PC-3 (cell line): ENCODE data around the gene TMEM235. TPM values are rescaled to one million over a fixed set of nuclear protein-coding genes. Genes with fewer than 3 reads are reported as not detected.

ENCODE experiments used
- ATAC-seq: fragments of 200-7000 bp; cut with Tn5 transposase; 2 replicates; pipeline ENCODE4 v1.9.1; 2020; ENCODE audit warnings: mild to moderate bottlenecking, moderate library complexity
- BruUV-seq: library from RNA; stranded (reverse); fragments of 400-500 nt; replicated peaks from 2 replicates; lab custom pipeline; 2021; lab: Mats Ljungman, UMichigan
- CTCF ChIA-PET: fragments of 300-600 bp; sonication (Branson Sonifier 250); formaldehyde crosslinking; loops from one replicate; lab custom pipeline; 2022; ENCODE audit warnings: antibody characterized with exemption; lab: Charles Lee
- POLR2A ChIA-PET: fragments of 300-600 bp; sonication (Branson Sonifier 250); formaldehyde crosslinking; loops from one replicate; lab custom pipeline; 2022; ENCODE audit warnings: antibody characterized with exemption; ENCODE audit not compliant: unreplicated experiment; lab: Charles Lee
- DNase-seq: peaks from one replicate; pipeline ENCODE4 v3.0.0-alpha.2; 2015
- H2AFZ ChIP-seq: fragments of 300-600 bp; sonication (generic); 2 replicates; pipeline ENCODE4 v1.6.0; 2016; ENCODE audit warnings: antibody characterized with exemption, low read length
- H3F3A ChIP-seq: fragments of 300-600 bp; sonication (generic); one replicate; pipeline ENCODE4 v1.6.0; 2017; ENCODE audit warnings: antibody characterized with exemption, low read length, control low read depth, mild to moderate bottlenecking; ENCODE audit not compliant: unreplicated experiment
- H3K27ac ChIP-seq: fragments of 300-600 bp; sonication (generic); 2 replicates; pipeline ENCODE4 v1.5.1; 2016; ENCODE audit warnings: mild to moderate bottlenecking, low read length
- H3K27me3 ChIP-seq: fragments of 300-600 bp; sonication (generic); 2 replicates; pipeline ENCODE4 v1.6.1; 2016; ENCODE audit warnings: low read length, mixed read lengths
- H3K36me3 ChIP-seq: fragments of 300-600 bp; sonication (generic); 2 replicates; pipeline ENCODE4 v1.6.1; 2016; ENCODE audit warnings: low read depth, mixed run types, low read length, mixed read lengths
- H3K4me1 ChIP-seq: fragments of 300-600 bp; sonication (generic); 2 replicates; pipeline ENCODE4 v1.5.1; 2016; ENCODE audit warnings: low read length; ENCODE audit not compliant: insufficient read depth
- H3K4me2 ChIP-seq: fragments of 300-600 bp; sonication (generic); 2 replicates; pipeline ENCODE4 v1.6.0; 2016; ENCODE audit warnings: low read length
- H3K4me3 ChIP-seq: fragments of 300-600 bp; sonication (generic); 2 replicates; pipeline ENCODE4 v1.5.1; 2016; ENCODE audit warnings: mild to moderate bottlenecking, low read length, mixed read lengths
- H3K79me2 ChIP-seq: fragments of 300-600 bp; sonication (generic); 2 replicates; pipeline ENCODE4 v1.6.1; 2017; ENCODE audit warnings: low read length, mixed read lengths
- H3K9ac ChIP-seq: fragments of 300-600 bp; sonication (generic); 2 replicates; pipeline ENCODE4 v1.6.0; 2016; ENCODE audit warnings: mild to moderate bottlenecking, low read length
- H3K9me2 ChIP-seq: fragments of 300-600 bp; sonication (generic); replicated peaks from 2 replicates; pipeline ENCODE4 v1.6.1; 2016; ENCODE audit warnings: mixed run types, low read length, mixed read lengths
- H3K9me3 ChIP-seq: fragments of 300-600 bp; sonication (generic); 2 replicates; pipeline ENCODE4 v1.6.1; 2016; ENCODE audit warnings: low read length, mixed read lengths
- H4K20me1 ChIP-seq: fragments of 300-600 bp; sonication (generic); 2 replicates; pipeline ENCODE4 v1.6.1; 2016; ENCODE audit warnings: low read length, mixed read lengths
- EZH2 ChIP-seq: fragments of 300-600 bp; sonication (generic); IDR thresholded peaks from one replicate; pipeline ENCODE4 v1.6.1; 2017; ENCODE audit warnings: antibody characterized with exemption, mild to moderate bottlenecking, low read length; ENCODE audit not compliant: unreplicated experiment
- EZH2phosphoT487 ChIP-seq: fragments of 300-600 bp; sonication (generic); IDR thresholded peaks from 2 replicates; pipeline ENCODE4 v1.6.1; 2018; ENCODE audit warnings: mild to moderate bottlenecking, antibody characterized with exemption, low read length, borderline replicate concordance
- intact Hi-C: fragments of 100-400 bp; cut with micrococcal nuclease; formaldehyde crosslinking; loops from 2 replicates; pipeline ENCODE4 v1.9.0; 2023
- total RNA-seq: library from RNA; depleted of rRNA; stranded (reverse); fragments of >200 nt; gene quantifications from 2 replicates; pipeline ENCODE4 v1.2.3, GENCODE V29; 2014
- TF ChIP-seq, protein P1 (sequence below): fragments of 300-600 bp; sonication (generic); conservative IDR thresholded peaks from 2 replicates; pipeline ENCODE4 v1.5.1; 2017; ENCODE audit warnings: antibody characterized with exemption, low read depth, mild to moderate bottlenecking, low read length

Gene TMEM235
- total RNA-seq, 1 experiment from 2014 or later: not detected

DNA sequence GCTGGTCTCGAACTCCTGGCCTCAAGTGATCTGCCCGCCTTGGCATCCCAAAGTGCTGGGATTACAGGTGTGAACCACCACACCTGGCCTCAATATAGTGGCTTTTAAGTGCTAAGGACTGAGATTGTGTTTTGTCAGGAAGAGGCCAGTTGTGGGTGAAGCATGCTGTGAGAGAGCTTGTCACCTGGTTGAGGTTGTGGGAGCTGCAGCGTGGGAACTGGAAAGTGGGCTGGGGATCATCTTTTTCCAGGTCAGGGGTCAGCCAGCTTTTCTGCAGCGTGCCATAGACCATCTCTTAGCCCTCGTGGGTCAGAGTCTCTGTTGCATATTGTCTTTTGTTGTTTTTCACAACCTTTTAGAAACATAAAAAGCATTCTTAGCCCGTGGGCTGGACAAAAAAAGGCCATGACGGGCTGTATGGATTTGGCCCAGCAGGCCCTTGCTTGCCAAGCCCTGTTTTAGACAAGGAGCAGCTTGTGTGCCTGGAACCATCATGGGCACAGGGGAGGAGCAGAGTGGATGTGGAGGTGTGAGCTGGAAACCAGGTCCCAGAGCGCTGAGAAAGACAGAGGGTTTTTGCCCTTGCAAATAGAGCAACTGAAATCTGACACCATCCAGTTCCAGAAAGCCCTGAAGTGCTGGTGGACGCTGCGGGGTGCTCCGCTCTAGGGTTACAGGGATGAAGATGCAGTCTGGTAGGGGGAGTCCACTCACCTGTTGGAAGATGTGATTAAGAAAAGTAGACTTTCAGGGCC is 11.9 kb upstream of the TMEM235 start:
- intact Hi-C loops: no loop called here
- Histone ChIP-seq H3F3A (peaks cover 9% of the 10 kb centered on the region), H3K4me1 (peaks cover 13% of the 10 kb centered on the region), H3K79me2 (peaks cover 56% of the 10 kb centered on the region), H3K4me2 (no peak overlapping the region), H3K9ac (no peak overlapping the region), H4K20me1 (peaks cover 15% of the 10 kb centered on the region; the same call in 1 of the 2 replicates), H2AFZ (no peak overlapping the region), H3K36me3 (peaks cover 51% of the 10 kb centered on the region), H3K9me3 (no peaks in the 10 kb centered on the region), H3K27me3 (no peaks in the 10 kb centered on the region), H3K27ac (no peak overlapping the region), H3K9me2 (no peaks in the 10 kb centered on the region), H3K4me3 (no peak overlapping the region)
- DNase-seq: no peak
- ChIA-PET POLR2A (no interaction called here), CTCF (interaction anchor here (0.8 kb wide), 1 partner anchor 32 kb away, joined by 4 read pairs; no protein-coding TSS in a partner anchor)
- TF ChIP-seq, protein P1, sequence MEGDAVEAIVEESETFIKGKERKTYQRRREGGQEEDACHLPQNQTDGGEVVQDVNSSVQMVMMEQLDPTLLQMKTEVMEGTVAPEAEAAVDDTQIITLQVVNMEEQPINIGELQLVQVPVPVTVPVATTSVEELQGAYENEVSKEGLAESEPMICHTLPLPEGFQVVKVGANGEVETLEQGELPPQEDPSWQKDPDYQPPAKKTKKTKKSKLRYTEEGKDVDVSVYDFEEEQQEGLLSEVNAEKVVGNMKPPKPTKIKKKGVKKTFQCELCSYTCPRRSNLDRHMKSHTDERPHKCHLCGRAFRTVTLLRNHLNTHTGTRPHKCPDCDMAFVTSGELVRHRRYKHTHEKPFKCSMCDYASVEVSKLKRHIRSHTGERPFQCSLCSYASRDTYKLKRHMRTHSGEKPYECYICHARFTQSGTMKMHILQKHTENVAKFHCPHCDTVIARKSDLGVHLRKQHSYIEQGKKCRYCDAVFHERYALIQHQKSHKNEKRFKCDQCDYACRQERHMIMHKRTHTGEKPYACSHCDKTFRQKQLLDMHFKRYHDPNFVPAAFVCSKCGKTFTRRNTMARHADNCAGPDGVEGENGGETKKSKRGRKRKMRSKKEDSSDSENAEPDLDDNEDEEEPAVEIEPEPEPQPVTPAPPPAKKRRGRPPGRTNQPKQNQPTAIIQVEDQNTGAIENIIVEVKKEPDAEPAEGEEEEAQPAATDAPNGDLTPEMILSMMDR: no peak
- no peak for TF ChIP-seq EZH2phosphoT487
- TF ChIP-seq EZH2: no peak
- ATAC-seq: no peak
- no TSS peak for BruUV-seq

DNA sequence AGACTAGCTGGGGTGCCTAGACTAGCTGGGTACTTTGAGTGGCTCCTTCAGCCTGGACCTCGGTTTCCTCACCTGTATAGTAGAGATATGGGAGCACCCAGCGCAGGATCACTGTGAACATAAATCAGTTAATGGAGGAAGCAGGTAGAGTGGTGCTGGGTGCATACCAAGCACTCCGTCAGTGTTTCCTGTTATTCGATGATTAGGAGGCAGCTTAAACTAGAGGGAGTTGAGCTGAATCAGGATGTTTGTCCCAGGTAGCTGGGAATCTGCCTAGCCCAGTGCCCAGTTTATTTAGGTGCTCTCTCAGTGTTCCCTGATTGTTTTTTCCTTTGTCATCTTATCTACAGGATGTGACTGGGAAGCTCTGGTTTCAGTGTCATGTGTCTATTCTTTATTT is 8.4 kb upstream of the TMEM235 start:
- intact Hi-C loops: no loop called here
- POLR2A ChIA-PET: no interaction called here
- CTCF ChIA-PET: interaction anchor here (0.8 kb wide), 1 partner anchor 28 kb away, joined by 3 read pairs; no protein-coding TSS in a partner anchor
- H3K36me3 ChIP-seq: peaks cover 42% of the 10 kb centered on the region
- ATAC-seq (no peak), DNase-seq (no peak)
- H3K4me1 ChIP-seq: peaks cover 8% of the 10 kb centered on the region; the same call in 1 of the 2 replicates
- H3K79me2 ChIP-seq: peaks cover 24% of the 10 kb centered on the region
- H3K9ac ChIP-seq: no peak overlapping the region
- BruUV-seq: no TSS peak
- H3K4me3 ChIP-seq: no peak overlapping the region
- H4K20me1 ChIP-seq: peaks cover 10% of the 10 kb centered on the region; the same call in 1 of the 2 replicates
- H2AFZ ChIP-seq: no peak overlapping the region
- H3K4me2 ChIP-seq: no peak overlapping the region
- no peak for TF ChIP-seq EZH2phosphoT487
- TF ChIP-seq, protein P1: no peak
- TF ChIP-seq EZH2: no peak
- H3K27me3 ChIP-seq: no peaks in the 10 kb centered on the region
- H3F3A ChIP-seq: peaks cover 9% of the 10 kb centered on the region
- no peaks in the 10 kb centered on the region for H3K9me2 ChIP-seq
- no peak overlapping the region for H3K27ac ChIP-seq
- no peaks in the 10 kb centered on the region for H3K9me3 ChIP-seq

DNA sequence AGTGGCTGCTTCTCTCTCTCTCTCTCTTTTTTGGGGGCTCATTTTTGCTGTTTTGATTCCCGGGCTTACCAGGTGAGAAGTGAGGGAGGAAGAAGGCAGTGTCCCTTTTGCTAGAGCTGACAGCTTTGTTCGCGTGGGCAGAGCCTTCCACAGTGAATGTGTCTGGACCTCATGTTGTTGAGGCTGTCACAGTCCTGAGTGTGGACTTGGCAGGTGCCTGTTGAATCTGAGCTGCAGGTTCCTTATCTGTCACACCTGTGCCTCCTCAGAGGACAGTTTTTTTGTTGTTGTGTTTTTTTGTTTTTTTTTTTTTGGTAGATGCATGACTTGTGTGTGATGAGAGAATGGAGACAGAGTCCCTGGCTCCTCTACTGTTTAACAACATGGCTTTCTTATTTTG is 7.7 kb upstream of the TMEM235 start:
- DNase-seq (no peak), ATAC-seq (no peak)
- H3K9me2 ChIP-seq: no peaks in the 10 kb centered on the region
- peaks cover 20% of the 10 kb centered on the region for H3K79me2 ChIP-seq
- H2AFZ ChIP-seq: no peak overlapping the region
- peaks cover 8% of the 10 kb centered on the region; the same call in 1 of the 2 replicates for H3K4me1 ChIP-seq
- H3K27ac ChIP-seq: no peak overlapping the region
- TF ChIP-seq, protein P1: no peak
- TF ChIP-seq EZH2phosphoT487 (no peak), EZH2 (no peak)
- H4K20me1 ChIP-seq: peaks cover 10% of the 10 kb centered on the region; the same call in 1 of the 2 replicates
- no peaks in the 10 kb centered on the region for H3K9me3 ChIP-seq
- H3F3A ChIP-seq: peaks cover 9% of the 10 kb centered on the region
- CTCF ChIA-PET: no interaction called here
- intact Hi-C loops: no loop called here
- BruUV-seq: no TSS peak
- no peak overlapping the region for H3K4me2 ChIP-seq
- no peak overlapping the region for H3K4me3 ChIP-seq
- H3K9ac ChIP-seq: no peak overlapping the region
- H3K27me3 ChIP-seq: no peaks in the 10 kb centered on the region
- H3K36me3 ChIP-seq: peaks cover 41% of the 10 kb centered on the region
- POLR2A ChIA-PET: no interaction called here
